COR-L47 (cell line): ENCODE measurements around the gene RNASE13.
A peak's percentile ranks its signal among the peaks of the same experiment; 100 is the strongest.

Experiments used
- DNase-seq: peaks from one replicate; lab custom pipeline; 2025; lab: John Stamatoyannopoulos, UW

Gene RNASE13, protein sequence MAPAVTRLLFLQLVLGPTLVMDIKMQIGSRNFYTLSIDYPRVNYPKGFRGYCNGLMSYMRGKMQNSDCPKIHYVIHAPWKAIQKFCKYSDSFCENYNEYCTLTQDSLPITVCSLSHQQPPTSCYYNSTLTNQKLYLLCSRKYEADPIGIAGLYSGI

DNA sequence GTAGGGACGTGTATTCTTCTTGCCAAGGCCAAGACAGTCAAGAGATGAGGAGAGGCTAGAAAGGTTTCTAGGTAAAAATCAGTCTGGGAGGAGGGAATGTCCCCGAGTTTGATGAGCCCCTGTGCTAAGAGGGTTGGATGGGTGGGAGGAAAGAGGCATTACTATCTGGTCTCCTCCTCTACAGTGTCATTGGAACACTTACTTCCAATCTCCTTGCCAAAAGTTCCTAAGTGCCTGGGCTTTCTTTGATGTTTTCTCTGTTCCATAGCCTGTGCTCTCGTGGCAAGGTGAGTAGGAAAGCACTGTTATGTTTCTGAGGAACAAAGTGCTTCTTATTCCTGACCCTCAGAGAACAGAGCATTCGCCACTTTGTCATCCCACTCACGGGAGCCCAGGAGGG, at the start of gene RNASE13:
RNASE13 (minus strand) TSS at position 101 of the 400 bp plus-strand sequence. CDS start 519 bp downstream, outside the sequence.
- no peak for DNase-seq

DNA sequence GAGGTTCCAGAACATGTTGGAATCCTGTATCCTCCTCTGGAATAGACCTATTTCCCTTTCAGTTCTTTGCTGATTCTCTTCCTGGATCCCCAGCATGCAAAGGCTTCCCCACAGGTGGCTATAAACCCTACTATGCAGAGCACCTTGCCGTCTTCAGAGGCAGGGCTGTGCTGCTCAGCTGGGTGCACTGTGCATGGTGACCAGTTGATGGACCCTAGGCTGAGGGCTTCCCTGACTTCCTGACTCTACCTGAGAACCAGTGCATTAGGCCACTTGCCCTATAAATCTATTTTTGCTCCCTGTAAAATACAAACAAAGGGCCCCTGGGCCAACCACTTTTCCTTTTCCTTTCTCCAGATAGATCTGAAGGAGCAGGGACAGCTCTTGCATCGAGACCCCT, 49.8 kb upstream of the RNASE13 start:
- DNase-seq, result no peak

DNA sequence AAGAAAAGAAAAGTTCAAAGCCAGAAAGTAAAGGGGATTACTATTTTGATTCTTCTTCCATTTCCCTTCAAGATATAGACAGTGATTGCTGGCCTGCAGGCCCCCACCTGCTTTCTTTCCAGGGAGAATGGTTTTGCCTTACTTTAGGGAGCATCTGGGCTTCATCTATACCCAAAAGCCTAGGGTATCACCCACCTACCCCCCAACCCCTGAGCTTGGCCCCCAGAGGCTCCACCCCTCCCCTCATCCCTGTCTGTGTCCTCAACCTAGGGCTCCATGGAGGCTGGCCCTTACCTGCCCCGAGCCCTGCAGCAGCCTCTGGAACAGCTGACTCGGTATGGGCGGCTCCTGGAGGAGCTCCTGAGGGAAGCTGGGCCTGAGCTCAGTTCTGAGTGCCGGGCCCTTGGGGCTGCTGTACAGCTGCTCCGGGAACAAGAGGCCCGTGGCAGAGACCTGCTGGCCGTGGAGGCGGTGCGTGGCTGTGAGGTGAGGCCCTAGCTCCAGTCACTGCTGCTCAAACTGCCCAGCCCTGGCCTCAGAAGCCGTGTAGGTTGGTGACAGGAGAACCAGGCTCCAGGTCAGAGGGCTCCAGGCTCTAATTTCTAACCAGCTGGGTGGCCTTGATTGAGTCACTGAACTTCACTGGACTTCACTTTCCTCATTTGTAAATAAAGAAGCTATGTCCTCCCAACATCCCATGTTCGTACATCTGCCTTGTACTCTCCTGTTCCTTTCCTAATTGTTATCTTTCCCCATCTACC, 49.1 kb upstream of the RNASE13 start:
- no peak for DNase-seq

DNA sequence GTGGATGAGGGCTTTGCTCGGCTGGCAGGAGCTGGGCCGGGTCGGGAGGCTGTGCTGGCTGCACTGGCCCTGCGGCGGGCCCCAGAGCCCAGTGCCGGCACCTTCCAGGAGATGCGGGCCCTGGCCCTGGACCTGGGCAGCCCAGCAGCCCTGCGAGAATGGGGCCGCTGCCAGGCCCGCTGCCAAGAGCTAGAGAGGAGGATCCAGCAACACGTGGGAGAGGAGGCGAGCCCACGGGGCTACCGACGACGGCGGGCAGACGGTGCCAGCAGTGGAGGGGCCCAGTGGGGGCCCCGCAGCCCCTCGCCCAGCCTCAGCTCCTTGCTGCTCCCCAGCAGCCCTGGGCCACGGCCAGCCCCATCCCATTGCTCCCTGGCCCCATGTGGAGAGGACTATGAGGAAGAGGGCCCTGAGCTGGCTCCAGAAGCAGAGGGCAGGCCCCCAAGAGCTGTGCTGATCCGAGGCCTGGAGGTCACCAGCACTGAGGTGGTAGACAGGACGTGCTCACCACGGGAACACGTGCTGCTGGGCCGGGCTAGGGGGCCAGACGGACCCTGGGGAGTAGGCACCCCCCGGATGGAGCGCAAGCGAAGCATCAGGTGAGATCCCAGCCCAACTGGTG, 47.0 kb upstream of the RNASE13 start:
- DNase-seq, result no peak

DNA sequence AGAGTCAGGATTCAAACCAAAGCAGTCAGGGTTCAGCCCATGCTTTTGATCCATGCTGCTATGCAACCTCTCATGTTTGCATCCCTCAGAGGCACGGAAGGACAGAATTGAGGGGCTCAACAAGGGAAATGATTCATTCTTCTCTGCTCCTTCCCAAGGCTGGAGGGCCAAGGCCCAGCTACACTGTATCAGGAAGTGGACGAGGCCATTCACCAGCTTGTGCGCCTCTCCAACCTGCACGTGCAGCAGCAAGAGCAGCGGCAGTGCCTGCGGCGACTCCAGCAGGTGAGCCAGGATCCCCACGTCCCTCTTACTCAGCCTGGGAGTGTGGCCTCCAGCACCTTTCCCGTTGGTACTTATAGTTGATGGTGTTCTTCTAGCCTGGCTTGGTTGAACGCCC, 44.1 kb upstream of the RNASE13 start:
- DNase-seq, result no peak

DNA sequence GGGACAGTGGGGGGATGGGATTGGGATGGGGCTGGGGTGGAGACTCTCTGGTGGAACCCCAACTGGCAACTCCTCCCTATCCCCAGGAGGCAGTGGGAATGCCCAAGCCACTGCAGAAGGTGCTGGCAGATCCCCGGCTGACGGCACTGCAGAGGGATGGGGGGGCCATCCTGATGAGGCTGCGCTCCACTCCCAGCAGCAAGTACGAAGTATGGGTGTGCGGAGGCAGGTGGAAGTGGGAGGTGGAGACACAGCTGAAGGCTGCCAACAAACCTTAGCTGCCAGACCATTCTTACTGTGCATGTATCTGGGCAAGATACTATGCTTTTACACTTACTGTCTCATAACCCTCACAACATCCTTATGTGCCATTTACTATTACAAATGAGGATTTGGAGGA, 43.7 kb upstream of the RNASE13 start:
- no peak for DNase-seq

DNA sequence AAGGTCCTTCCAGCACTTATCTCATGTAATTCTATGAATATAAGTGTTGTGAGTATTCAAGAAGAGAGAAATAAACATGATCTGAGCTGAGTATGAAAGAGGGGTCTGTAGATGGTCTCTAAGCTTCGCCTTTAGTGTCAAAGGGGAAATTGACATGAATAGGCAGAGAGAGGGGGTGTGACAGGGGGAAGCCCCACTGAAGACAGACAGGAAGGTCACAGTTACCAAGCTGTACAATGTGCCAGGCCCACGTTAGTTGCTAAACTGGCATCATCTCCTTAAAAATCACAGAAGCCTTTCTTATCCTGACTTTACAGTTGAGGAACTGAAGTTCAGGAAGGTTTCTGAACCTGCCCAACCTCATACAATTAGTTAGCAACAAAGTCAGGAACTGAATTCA, 43.1 kb upstream of the RNASE13 start:
- DNase-seq, result no peak

DNA sequence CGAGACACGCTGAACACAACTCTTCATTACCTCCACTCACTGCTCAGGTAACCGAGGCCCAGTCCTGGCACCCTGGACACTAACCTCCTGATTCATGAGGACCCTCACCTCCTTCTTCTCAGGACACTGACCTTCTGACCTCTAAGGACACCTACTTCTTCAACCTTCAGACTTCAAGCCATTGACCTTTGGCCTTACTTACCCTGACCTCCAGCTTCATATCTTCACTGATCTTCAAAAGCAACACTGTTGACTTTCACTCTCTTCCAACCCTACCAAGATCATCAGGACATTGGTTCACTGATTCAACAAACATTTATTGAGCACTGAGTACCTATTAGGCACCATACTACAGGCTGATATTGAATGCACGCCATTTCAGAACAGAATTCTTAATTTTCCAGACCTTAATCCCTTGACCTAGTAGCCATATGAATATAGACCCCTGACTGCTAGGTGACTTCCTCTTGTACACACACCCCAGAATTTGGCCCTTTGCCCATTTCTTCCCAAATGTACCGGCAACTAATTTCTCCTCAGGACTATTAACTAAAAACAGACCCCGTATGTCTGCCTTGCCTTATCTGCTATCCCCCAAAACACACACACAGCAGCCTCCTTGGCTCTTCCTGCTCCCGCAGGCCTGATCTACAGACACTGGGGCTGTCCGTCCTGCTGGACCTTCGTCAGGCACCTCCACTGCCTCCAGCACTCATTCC, 41.3 kb upstream of the RNASE13 start:
- DNase-seq, result no peak

DNA sequence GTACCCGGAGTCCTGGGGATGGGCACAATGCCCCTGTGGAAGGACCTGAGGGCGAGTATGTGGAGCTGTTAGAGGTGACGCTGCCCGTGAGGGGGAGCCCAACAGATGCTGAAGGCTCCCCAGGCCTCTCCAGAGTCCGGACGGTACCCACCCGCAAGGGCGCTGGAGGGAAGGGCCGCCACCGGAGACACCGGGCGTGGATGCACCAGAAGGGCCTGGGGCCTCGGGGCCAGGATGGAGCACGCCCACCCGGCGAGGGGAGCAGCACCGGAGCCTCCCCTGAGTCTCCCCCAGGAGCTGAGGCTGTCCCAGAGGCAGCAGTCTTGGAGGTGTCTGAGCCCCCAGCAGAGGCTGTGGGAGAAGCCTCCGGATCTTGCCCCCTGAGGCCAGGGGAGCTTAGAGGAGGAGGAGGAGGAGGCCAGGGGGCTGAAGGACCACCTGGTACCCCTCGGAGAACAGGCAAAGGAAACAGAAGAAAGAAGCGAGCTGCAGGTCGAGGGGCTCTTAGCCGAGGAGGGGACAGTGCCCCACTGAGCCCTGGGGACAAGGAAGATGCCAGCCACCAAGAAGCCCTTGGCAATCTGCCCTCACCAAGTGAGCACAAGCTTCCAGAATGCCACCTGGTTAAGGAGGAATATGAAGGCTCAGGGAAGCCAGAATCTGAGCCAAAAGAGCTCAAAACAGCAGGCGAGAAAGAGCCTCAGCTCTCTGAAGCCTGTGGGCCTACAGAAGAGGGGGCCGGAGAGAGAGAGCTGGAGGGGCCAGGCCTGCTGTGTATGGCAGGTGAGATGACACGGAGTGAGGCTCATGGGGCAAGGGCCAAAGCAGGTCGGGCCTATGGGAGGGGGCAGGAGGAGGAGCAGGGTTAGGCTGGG, 40.0 kb upstream of the RNASE13 start:
- DNase-seq, result no peak

DNA sequence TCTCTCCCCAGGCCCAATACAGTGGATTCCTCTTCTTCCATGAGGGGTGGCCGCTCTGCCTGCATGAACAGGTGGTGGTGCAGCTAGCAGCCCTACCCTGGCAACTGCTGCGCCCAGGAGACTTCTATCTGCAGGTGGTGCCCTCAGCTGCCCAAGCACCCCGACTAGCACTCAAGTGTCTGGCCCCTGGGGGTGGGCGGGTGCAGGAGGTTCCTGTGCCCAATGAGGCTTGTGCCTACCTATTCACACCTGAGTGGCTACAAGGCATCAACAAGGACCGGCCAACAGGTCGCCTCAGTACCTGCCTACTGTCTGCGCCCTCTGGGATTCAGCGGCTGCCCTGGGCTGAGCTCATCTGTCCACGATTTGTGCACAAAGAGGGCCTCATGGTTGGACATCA, 39.3 kb upstream of the RNASE13 start:
- no peak for DNase-seq

DNA sequence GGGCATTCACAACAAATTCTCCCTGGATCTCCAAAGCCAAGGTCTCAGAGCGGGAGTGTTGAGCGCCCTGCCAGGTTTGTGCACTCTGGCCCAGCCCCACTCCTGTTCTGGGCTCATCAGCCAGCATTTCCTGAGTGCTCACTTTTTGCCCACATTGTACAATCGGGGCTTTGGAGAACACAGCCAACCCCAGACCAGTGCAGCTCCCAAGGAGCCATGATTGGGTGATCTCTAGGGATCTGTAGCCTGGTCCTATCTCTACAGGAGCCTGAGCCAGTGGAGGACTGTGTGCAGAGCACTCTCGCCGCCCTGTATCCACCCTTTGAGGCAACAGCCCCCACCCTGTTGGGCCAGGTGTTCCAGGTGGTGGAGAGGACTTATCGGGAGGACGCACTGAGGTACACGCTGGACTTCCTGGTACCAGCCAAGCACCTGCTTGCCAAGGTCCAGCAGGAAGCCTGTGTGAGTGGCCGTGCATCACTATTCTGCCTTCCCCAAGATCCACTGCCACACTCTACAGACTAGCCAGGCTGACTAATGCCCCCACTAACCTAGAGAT, 38.3 kb upstream of the RNASE13 start:
- DNase-seq, result no peak

DNA sequence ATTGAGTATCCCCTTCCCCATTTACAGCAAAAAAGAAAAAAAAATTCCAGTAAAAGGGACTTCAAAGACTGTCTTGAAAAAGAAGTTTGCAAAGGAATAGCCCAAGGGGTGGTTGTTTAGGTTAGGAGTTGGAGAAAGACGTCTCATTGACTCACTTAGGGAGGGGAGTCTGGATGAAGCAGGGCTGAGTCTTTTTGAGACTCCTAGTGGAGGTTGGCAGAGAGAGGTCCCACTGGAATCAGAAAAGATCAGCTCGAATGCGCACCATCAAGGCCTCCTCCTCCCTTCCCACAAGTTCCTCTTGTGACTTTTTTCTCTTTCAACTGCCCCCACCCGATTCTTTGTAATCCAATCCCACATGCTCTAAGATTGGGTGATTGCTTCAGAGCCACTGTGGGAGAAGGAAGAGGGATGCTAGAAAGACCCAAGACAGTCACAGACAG, 37.4 kb upstream of the RNASE13 start:
- no peak for DNase-seq

DNA sequence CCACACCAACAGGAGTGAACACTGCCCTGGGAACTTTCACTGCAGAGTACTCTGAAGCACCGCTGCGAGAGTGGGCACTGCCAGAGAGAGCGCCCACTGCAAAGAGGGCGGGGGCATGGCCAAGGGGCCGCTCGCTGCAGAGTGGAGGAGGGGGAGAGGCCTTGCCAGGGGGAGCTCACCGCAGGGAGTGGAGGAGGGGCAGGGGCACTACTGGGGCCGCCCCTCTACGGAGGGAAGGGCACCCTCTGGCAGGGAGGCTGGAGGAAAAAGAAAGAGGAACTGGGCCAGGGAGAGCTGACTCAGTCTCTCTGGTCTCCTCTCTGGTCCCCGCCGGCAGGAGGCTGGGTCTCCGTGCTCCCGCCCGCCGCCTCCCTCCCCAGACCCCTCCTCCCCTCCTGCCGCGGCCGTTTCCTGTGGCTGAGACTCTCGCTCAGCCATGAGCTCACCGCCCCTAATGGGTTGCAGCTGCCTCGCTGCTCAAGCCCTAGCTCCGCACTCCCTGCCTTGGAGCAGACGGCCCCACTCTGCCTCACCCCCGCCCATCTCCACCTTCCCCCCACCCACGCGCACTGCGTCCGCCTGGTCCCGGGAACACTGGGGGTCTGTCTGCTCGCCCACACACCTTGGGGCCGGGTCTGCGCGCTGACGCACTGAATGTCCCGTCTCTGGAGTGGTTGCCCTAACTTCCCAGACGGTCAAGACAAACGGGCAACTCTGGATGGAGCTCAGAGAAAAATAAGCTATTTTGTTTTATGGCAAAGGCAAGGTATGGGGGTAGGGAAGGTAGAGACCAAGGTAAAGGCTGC, 36.8 kb upstream of the RNASE13 start:
- peak; percentile 87 for DNase-seq

DNA sequence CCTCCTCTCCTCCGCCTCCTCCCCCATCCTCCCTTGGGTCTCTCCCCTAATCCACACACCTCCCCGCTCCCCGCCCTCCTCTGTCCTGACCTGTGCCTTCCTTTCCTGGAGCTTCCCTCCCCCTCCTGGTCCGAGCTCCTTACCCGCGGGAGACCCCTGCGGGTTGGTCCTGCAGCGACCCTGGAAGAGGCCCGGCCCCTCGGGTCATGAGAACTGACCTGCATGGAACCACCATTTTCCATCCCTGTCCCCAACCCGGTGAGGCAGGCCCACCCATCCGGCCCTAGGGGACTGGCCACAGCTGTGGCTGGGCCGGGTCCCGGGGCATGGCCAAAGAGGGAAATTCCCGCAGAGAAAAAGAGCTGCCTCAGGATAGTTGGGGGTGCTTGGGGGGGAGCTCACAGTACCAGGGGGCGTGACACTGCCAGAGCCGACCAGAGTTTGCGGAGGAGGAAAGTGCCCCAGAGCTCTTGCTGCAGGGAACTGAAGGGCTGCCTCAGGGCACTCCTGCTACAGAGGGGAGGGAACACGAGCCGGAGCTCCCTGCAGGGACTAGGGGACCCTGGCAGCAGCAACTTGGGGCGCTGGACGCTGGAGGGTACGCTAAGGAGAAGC, 36.1 kb upstream of the RNASE13 start:
- DNase-seq, result no peak

DNA sequence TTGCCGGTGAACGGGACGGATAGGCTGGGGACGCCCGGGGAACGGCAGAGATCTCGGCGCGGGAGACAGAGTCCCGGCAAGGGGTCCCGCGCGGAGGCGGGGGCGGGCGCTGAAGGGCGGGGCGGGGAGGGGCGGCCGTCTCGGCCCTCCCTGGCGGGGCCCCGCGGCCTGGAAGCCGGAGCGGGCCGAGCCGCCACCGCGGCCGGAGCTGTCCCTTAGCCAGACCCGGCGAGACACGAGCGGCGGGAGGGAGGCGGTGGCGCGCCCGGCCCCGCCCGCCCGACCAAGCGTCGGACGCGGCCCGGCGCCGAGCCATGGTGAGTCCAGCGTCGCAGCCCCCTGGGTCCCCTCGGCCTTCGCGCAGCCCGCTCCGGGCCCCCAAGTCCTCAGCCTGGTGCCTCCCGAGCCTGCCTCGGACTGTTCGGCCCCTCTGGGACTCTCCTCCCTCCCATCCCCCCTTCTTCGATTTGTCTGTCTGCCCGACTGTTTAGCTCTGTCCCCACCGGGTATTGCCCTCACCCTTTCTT, 35.5 kb upstream of the RNASE13 start, which contains the start of gene ARHGEF40:
ARHGEF40 (plus strand) TSS at position 222 of the 527 bp plus-strand sequence; CDS start at position 315, 93 bp downstream.
- no peak for DNase-seq

DNA sequence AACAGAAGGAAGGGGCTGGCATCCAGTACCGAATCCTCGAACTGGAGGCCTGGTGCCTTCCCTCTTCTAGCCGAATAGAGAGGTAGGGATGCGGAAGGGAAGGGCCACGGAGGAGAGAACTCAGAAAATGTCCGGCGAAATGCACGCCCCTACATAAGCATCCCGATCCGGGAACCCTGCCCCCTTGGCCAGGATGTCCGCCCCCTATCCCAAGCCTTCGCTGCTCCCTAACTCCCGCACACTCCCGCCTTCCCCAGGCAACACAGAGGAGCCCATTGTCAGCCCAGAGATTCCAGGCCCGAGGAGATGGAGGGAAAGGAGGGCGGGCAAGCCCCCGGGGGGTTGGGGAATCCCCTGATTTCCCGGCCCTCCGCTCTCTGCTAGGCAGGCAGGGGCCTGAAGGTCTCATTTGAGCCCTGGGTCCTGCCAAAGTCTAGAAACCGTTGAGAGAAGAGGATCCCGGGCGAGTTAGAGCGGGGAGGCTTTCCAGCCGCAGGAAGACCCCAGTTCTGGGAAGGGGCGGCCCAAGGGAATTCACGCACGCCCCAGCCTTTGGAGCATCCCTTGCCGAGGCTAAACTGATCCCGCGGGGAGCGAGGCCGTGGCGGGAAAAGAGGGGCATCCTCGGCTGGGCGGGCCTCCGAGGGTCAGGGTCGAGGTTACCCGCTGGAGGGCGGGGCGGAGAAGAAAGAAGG, 34.9 kb upstream of the RNASE13 start:
- no peak for DNase-seq

DNA sequence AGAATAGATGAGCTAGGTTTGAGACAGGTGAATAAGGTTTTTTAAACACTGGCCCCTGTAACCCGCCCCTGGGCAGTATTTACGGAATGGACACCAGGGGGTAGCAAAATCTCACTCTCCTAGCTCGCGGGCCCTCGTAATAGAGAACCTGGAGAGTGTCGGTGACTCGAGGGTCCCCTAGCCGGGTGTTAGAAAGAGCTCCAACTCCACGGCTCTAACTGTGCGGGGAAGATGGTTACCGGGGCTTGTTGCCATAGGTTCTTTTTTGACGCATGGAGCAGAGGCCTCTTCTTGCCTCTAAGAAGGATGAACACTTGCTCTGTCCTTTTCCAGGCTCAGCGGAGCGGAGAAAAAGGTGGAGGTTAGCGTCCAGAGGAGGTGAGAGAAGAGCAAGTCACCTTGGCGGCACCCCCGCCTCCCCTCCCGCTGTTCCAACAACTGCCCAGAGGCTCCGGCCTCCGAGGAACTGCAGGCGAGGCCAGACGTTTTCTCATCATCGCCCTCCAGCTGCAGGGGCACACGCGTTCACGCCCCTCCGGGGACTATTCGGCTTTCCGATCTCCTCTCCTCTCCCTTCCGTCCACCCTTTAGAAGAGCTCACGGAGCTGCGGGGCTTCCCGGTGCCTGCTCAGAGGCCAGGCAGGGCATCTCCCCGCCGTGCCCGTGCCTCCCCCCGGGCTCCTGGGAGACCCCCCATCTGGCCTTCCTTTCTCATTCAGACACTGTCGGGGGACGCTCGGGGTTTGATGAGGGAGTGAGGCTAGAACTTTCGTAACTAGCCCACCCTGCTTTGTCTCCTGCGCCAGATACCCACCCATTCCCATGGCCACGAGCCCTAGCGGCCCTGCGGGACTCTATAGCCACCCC, 34.1 kb upstream of the RNASE13 start:
- peak; percentile 71 for DNase-seq

DNA sequence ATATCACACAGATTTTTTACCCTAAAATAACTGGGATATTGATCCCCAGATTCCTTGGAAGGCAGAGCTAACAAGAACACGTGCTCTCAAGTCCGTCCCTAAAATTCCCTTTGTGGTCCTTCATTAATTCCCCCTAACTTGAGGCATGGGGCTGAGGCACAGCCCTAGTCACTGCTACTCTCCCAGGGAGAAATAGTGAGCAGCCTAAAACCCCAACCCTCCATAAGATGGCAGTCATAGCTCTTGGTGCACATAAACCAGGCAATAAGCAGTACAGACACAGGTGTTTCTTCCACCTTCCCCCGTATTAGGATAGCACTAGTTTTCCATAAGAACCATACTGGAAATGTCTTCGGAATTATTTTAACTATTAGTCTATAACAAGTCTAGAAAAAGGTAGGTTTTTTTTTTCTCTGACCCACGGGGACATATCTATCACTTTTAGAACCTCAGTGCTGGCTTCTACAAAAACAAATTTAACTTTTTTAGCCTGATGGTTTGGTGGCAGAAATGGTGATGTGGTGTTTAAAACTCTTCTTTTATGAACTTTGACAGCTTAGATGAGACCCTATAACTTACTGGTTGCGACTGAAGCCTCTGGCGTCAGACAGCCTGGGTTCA, 32.4 kb upstream of the RNASE13 start:
- DNase-seq, result peak; percentile 21
